ENCODE measurements around the gene KRTAP20-3.

KRTAP20-3 gene

GRCh38 chr21:30642564-30642963 lies at the start of gene KRTAP20-3:
TSS of gene KRTAP20-3 (plus strand) at chr21:30642864.
- DNase-seq (ENCODE audit: low read depth), result no peak

- no peak for DNase-seq (ENCODE audit: low read depth)
Measured at GRCh38 chr21:30598802-30599201, 43.9 kb upstream of the KRTAP20-3 start, which contains the start of gene KRTAP6-2. TSS of gene KRTAP6-2 (minus strand) at chr21:30598902. CDS start at chr21:30598874, 28 bp downstream.

DNA sequence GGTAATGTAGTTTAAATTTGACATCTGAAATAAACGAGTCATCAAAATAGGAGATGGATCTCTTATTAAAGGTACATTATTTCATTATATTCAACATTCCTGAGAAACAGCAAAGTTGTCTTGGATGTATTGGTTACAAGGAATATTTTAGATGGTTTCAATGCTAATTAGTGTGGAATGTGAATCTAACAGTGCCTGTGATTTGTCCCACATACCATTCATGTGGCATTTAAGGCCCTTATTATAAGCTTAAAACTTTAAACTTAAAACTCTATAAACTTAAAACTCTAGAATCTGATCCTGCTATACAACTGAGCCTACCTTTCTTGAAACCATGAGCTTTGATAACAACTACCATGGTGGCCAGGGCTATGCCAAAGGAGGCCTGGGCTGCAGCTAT lies 41.9 kb upstream of the KRTAP20-3 start, which contains the start of gene KRTAP22-1:
Gene KRTAP22-1, plus strand, starts transcription at position 301 of the 400 bp plus-strand sequence.
- DNase-seq (ENCODE audit: low read depth), result no peak

- DNase-seq (ENCODE audit: low read depth), result no peak
Measured at GRCh38 chr21:30605968-30606367, 36.7 kb upstream of the KRTAP20-3 start.

DNA sequence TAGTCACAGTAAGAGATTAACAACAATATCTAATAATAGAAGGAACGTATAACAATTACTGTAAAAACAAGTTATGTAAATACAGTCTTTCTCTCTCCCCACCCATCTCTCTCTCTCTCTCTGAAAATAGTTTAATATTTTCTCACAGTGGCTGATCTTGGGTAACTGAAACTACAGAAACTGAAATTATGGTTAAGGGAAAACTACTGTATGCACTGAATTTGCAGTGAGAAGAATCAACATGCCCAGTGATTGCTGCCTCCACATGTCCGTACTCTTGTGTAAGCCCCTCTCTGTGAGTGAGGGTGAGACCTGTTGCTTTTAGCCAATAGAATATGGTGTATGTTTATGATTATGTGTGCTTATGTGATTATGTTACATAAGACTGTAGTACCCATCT lies 30.5 kb upstream of the KRTAP20-3 start:
- no peak for DNase-seq (ENCODE audit: low read depth)

DNA sequence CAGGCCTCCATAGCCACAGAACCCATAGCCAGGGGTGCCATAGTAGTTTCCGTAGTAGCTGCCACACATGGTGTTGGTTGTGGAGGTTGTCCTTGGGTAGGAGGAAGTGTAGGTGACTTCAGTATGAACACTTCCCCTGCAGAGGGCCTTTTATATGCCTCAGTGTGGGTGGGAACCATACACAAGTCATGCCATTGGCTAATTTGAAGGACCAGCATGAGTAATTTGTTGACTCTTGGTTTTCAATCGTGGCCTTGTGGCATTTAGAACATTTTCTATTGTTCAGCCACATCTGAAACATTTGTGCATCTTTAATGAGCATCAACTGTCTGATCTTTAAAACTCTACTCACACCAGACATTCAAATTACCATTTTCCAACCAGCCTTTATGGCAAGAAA lies 28.8 kb upstream of the KRTAP20-3 start, which contains the start of gene KRTAP6-1:
Gene KRTAP6-1, minus strand, starts transcription at position 95 of the 400 bp plus-strand sequence. Its CDS starts 26 bp downstream, at position 69.
- DNase-seq (ENCODE audit: low read depth), result no peak

DNA sequence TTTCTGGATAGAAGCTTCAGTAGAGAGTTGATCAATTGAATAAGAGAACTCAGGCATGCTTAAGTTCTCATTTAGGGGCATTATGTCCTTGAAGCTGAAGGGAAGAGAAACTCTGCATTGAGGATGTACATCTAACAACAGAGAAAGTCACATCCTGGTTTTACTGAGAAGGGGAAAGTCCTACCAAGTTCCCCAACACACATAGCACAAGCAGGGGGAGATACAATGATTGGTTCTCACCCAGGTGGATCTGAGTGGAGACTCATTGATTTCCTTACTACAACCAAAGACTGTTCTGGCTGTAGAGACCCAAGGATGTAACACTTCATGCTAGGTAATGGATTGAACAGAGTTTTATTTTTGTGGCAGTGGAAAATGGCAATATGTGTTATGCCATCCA lies 27.5 kb upstream of the KRTAP20-3 start:
- no peak for DNase-seq (ENCODE audit: low read depth)

DNA sequence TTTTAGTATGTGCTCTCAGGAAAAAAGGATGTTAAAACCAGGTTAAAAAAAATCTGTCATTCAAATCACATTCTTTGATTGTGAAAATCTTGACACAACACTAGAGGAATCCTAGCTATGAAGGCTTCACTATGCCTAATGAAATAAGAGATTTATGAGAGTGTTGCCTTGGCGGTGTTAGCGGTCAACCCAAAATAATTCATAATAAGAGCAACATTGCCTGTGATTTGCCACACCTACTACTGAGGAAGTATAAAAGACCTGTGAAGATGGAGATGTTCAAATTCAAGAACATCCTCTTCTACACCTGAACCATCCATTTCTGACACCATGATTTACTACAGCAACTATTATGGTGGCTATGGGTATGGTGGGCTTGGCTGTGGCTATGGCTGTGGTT lies 26.5 kb upstream of the KRTAP20-3 start, which contains the start of gene KRTAP20-1:
Gene KRTAP20-1, plus strand, starts transcription at position 301 of the 400 bp plus-strand sequence. Its CDS starts 30 bp downstream, at position 331.
- DNase-seq (ENCODE audit: low read depth), result no peak

- DNase-seq (ENCODE audit: low read depth), result no peak
Measured at GRCh38 chr21:30620080-30620479, 22.6 kb upstream of the KRTAP20-3 start.

GRCh38 chr21:30620522-30620921 lies 22.1 kb upstream of the KRTAP20-3 start, which contains the start of gene KRTAP20-4:
TSS of gene KRTAP20-4 (plus strand) at chr21:30620627.
- DNase-seq (ENCODE audit: low read depth), result no peak

- DNase-seq (ENCODE audit: low read depth), result no peak
Measured at GRCh38 chr21:30623362-30623761, 19.3 kb upstream of the KRTAP20-3 start.

DNA sequence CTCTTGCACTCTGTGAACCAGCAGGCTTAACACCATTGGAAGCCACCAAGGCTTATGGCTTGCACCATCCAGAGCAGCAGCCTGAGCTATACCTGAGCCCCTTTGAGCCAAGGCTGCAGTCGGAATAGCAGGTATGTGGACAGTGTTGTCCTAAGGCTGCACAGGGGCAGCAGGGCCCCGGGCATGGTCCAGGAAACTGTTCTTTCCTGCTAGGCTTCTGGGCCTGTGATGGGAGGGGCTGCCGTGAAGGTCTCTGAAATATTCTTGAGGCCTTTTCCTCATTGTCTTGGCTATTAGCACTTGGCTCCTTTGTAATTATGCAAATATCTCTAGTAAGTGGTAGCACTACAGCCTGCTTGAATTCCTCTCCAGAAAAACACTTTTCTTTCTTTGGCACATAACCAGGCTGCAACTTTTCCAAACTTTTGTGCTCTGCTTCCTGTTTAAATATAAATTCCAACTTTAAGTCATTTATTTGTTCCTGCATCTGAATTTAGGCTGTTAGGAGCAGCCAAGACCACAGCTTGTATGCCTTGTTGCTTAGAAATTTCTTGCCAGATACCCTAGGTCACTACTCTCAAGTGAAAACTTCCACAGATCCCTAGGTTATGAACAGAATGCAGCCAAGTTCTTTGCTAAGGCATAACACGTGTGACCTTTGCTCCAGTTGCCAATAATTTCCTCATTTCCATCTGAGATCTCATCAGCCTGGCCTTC lies 17.1 kb upstream of the KRTAP20-3 start:
- DNase-seq (ENCODE audit: low read depth), result no peak

DNA sequence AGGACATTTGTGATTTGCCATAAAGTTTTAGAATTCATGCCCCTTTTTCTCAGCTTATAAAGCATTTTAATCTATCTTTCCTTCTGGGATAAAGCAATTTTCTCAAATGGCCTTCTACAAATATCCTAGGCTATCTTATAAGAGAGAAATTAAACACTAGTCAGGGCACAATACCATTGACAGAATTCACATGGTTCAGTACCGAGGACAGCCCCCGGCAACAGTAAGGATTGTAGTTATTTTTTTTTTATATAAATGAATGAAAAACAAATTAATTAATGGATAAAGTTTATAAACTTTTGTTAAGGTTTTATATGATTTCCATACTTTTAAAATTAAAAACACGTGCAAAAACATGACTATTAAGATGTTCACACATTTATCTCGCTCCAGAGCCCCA lies 14.6 kb upstream of the KRTAP20-3 start:
- DNase-seq (ENCODE audit: low read depth), result no peak

- peak; percentile 1 for DNase-seq (ENCODE audit: low read depth)
Measured at GRCh38 chr21:30629200-30629599, 13.5 kb upstream of the KRTAP20-3 start.

GRCh38 chr21:30634906-30635305 lies 7.8 kb upstream of the KRTAP20-3 start, which contains the start of gene KRTAP20-2:
TSS of gene KRTAP20-2 (plus strand) at chr21:30635206. CDS start at chr21:30635264, 58 bp downstream.
- DNase-seq (ENCODE audit: low read depth), result no peak

- no peak for DNase-seq (ENCODE audit: low read depth)
Measured at GRCh38 chr21:30638686-30639085, 4.0 kb upstream of the KRTAP20-3 start.

GRCh38 chr21:30646904-30647414 lies 4.3 kb downstream of the KRTAP20-3 start:
- no peak for DNase-seq (ENCODE audit: low read depth)

GRCh38 chr21:30652891-30653290 lies 10.2 kb downstream of the KRTAP20-3 start:
- no peak for DNase-seq (ENCODE audit: low read depth)

DNA sequence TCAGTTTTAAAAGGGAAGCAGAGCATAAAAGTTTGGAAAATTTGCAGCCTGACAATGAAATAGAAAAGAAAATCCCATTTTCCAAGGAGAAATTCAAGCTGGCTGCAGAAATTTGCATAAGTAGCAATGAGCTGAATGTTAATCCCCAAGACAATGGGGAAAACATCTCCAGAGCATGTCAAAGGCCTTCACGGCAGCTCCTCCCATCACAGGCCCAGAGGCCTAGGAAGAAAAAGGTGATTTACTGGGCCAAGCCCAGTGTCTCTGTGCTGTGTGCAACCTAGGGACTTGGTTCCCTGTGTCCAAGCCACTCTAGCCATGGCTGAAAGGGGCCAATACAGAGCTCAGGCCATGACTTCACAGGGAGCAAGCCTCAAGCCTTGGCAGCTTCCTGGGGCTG lies 26.1 kb downstream of the KRTAP20-3 start:
- DNase-seq (ENCODE audit: low read depth), result no peak

DNA sequence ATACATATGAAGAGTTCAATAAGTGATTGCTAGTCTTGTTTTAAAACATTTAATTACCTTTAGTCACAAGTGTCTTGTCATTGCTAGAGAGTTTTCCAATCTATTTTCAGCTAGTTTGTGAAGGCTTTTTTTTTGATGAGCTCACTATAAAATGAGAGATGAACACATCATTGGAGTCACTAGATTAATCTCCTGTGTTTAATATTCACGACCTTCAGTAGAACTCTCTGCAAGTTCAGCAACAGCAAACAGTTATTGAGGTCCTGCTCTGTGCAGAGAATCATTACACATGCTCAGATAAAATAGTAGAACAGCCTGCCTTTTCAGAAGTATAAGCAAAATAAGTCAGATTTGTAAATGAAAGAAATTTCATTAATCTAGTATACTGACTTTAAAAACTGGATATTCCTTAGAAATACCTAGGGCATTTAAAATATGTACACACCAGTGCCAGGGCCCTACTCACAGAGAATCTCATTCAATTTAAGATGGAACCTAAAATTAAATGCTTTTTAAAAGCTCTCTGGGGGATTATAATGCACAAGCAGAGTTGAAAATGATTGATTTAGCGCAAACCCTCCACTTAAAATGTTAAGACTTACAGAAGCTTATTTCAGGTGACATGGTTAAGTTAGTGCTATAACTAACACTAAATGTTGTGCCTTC lies 30.5 kb downstream of the KRTAP20-3 start:
- no peak for DNase-seq (ENCODE audit: low read depth)

DNA sequence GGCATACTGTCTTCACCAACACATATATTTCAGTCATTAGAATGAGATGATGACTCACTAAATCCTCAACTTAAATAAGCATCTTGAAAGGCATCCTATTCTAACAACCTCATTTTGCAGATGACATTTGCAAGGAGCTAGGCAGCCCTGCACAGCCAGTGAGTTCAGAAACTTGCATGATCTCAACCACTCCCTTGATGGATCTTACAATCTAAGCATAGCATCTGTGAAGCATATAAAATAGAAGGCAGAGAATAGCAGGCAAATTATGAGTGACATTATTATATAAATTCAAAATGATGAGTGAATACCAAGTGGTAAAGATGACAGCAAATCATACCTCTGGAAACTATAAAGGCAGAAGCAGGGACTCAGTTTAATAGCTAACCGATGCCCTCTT lies 31.6 kb downstream of the KRTAP20-3 start:
- DNase-seq (ENCODE audit: low read depth), result no peak

DNA sequence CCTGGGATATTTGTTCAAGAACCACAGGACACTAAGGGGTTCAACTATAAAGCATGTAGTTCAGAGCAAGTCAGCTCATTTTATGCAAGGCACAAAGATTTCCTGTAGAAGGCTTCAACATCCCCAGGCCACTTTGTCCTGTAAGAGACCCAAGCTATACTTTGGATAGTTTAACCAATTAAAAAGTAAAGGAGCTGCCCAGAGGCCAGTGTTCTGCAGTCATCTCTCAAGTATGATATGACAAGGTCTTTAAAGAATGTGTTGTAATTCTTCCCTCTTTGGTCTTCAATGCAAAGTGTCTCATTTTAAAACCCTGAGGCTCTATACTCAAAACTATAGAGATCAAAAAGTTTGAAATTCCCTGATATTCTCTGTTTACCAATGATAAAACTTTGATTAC lies 34.1 kb downstream of the KRTAP20-3 start:
- DNase-seq (ENCODE audit: low read depth), result no peak

- no peak for DNase-seq (ENCODE audit: low read depth)
Measured at GRCh38 chr21:30680586-30680985, 37.9 kb downstream of the KRTAP20-3 start.
